Measurements from ENCODE around the gene PSMF1. TPM values are rescaled to one million over a fixed set of nuclear protein-coding genes. Genes with fewer than 3 reads are reported as not detected.

The PSMF1 gene
- total RNA-seq, 1 experiment from 2014 or later: 90.8 TPM

DNA sequence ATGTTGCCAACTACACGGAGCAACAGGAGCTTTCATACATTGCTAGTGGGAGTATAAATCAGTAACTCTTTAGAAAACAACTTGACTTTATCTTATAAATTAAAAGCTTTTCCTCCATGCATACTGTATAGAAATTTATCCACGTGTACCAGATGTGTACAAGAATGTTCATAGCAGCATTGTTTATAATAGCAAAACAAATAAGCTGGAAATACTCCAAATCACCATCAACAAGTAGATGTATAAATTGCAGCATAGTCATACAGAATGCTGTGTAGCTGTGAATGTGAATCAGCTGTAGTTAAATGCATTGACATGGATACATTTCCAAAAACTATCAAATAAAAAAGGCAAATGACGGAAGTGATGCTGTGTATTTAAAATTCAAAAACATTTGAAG lies 6.0 kb downstream of the PSMF1 start:
- no peak overlapping the region for H2BK20ac ChIP-seq (ENCODE audit: low read depth, low read length, poor library complexity, severe bottlenecking)
- no peaks in the 10 kb centered on the region for H4K20me1 ChIP-seq (ENCODE audit: control insufficient read depth, insufficient read depth, insufficient read length)
- no peak overlapping the region for H4K91ac ChIP-seq (ENCODE audit: insufficient read length, low read depth, low read length)
- H2BK15ac ChIP-seq (ENCODE audit: low read depth, low read length): no peak overlapping the region
- no peaks in the 10 kb centered on the region for H3K9me3 ChIP-seq (ENCODE audit: control insufficient read depth, low read depth, low read length)
- H3K18ac ChIP-seq (ENCODE audit: insufficient read length, low read depth, low read length): no peak overlapping the region
- WGBS (ENCODE audit: extremely low coverage, insufficient read length, low lambda C conversion rate): no CpG with 5 or more reads among the region's 3 CpGs
- Mint-ChIP-seq H3K9me3 (no peaks in the 10 kb centered on the region; a peak in 1 of 5 replicates), H3K27me3 (ENCODE audit: low read depth) (no peaks in the 10 kb centered on the region), H3K4me1 (peaks cover 18 to 20% of the 10 kb centered on the region in 2 experiments), H3K27ac (no peak overlapping the region), H3K4me3 (no peak overlapping the region), H3K36me3 (ENCODE audit: insufficient read depth in 1 of 3, low read depth in 3 of 3) (peaks cover 30 to 70% (median 64%) of the 10 kb centered on the region in 3 experiments; a peak in 6 of 7 replicates)
- no peak overlapping the region for H3K27ac ChIP-seq (ENCODE audit: insufficient read length, low read depth, low read length)
- no peak overlapping the region for H3T11ph ChIP-seq (ENCODE audit: low read length)
- no peak overlapping the region for H3K23ac ChIP-seq (ENCODE audit: insufficient read length, low read depth, low read length)
- no peak for TF ChIP-seq CTCF (conservative IDR thresholded peaks at IDR 0.05)
- H2AK5ac ChIP-seq (ENCODE audit: insufficient read length, low read length): no peak overlapping the region
- H3K4me1 ChIP-seq (ENCODE audit: insufficient read depth, low read length): peaks cover 3% of the 10 kb centered on the region; the same call in 1 of the 2 replicates
- H4K5ac ChIP-seq (ENCODE audit: insufficient read length, low read depth, low read length): no peak overlapping the region
- DNase-seq: no peak
- no peak overlapping the region for H2AFZ ChIP-seq (ENCODE audit: low read length)
- H3K9ac ChIP-seq (ENCODE audit: extremely low read depth, insufficient read length, low read length): no peak overlapping the region
- H3K14ac ChIP-seq (ENCODE audit: insufficient read depth, low read length): no peak overlapping the region
- H3K79me2 ChIP-seq (ENCODE audit: insufficient read depth, low read length): peaks cover 7% of the 10 kb centered on the region; the same call in 1 of the 2 replicates
- H3K56ac ChIP-seq (ENCODE audit: insufficient read length, low read depth, low read length): no peak overlapping the region
- H3K4ac ChIP-seq (ENCODE audit: low read depth, low read length): no peak overlapping the region
- H3K4me2 ChIP-seq (ENCODE audit: insufficient read depth, insufficient read length, low read length): no peak overlapping the region
- H3K79me1 ChIP-seq (ENCODE audit: insufficient read depth, low read depth, low read length, poor library complexity, severe bottlenecking): peaks cover 11% of the 10 kb centered on the region
- H2BK5ac ChIP-seq (ENCODE audit: insufficient read length, low read length): no peak overlapping the region
- H2BK12ac ChIP-seq (ENCODE audit: insufficient read length, low read depth, low read length): no peak overlapping the region
- no peak overlapping the region for H4K8ac ChIP-seq (replicated peaks; ENCODE audit: insufficient read length, low read depth, low read length)
- H3K23me2 ChIP-seq (ENCODE audit: insufficient read length, low read depth, low read length, poor library complexity, severe bottlenecking): no peaks in the 10 kb centered on the region
- no peaks in the 10 kb centered on the region for H3K27me3 ChIP-seq (ENCODE audit: insufficient read depth, low read length)
- H2BK120ac ChIP-seq (ENCODE audit: low read depth, low read length, poor library complexity, severe bottlenecking): no peak overlapping the region
